Kidney epithelial cell (primary cell): ENCODE data around the gene C20orf204. TPM values are rescaled to one million over a fixed set of nuclear protein-coding genes. Genes with fewer than 3 reads are reported as not detected.

ENCODE experiments used
- DNase-seq: peaks from one replicate; pipeline ENCODE4 v3.0.0-alpha.2; 2010; ENCODE audit warnings: low read depth
- H3K27me3 ChIP-seq: 2 replicates; pipeline ENCODE4 v1.6.0; 2011; ENCODE audit warnings: low read length; ENCODE audit not compliant: control insufficient read depth, insufficient read depth
- H3K36me3 ChIP-seq: 2 replicates; pipeline ENCODE4 v1.5.1; 2011; ENCODE audit warnings: low read length; ENCODE audit not compliant: control insufficient read depth, insufficient read depth
- H3K4me3 ChIP-seq: 2 replicates; pipeline ENCODE4 v1.5.1; 2011; ENCODE audit warnings: low read depth, mild to moderate bottlenecking, control low read depth, low read length
- CTCF ChIP-seq: IDR thresholded peaks from 2 replicates; pipeline ENCODE4 v1.5.1; 2011; ENCODE audit warnings: mild to moderate bottlenecking, moderate library complexity, low read length, control low read depth, inconsistent platforms; ENCODE audit not compliant: insufficient read depth, poor library complexity, severe bottlenecking
- total RNA-seq: library from RNA; depleted of rRNA; stranded (reverse); fragments of >200 nt; gene quantifications from 2 replicates; pipeline ENCODE4 v1.2.3, GENCODE V29; 2015

C20orf204 gene
- total RNA-seq, 1 donor from 2014 or later, result 0.21 TPM

- Histone ChIP-seq H3K27me3 (peaks cover 39% of the 10 kb centered on the region), H3K36me3 (no peaks in the 10 kb centered on the region), H3K4me3 (no peak overlapping the region)
- DNase-seq, result no peak
- TF ChIP-seq CTCF, result no peak
Observed at GRCh38 chr20:64041040-64041780, 5.2 kb downstream of the C20orf204 start.

GRCh38 chr20:64041781-64042053 lies 5.7 kb downstream of the C20orf204 start:
- no peak for DNase-seq
- H3K4me3 ChIP-seq, result no peak overlapping the region
- no peaks in the 10 kb centered on the region for H3K36me3 ChIP-seq
- H3K27me3 ChIP-seq, result peaks cover 44% of the 10 kb centered on the region
- no peak for TF ChIP-seq CTCF

DNA sequence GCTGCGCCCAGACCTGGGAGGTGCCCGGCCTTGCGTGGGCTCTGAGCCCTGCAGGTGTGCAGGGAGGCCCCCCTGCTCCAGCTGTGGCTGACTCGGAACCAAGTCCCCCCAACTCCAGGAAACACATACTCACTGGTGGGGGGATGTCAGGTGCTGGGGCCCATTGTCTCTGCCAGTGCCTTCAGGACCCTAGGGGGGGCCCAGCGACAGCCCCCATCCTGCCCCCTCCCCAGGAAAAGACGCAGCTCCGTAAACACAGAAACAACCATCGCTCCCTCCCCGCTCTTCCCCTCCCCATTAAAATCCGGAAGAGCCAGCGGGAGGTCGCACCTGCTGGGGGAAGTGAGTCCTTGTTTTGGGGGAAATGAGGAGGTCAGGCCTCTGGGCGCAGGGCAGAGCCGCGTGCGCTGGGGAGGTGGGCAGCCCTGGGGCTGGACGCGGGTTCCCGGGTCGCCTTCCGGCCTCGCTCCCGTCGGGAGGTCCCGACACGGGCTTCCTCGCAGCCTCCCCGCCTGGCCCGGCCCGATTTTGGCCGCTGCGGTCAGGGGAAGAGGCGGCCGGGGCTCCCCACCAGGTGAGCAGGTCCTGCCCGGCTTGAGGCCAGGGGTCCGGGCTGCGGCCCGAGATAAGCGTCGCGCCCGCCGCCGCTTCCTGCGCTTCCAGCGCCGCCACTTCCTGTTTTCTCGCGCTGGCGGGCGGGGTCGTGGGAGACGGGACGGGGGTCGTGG lies 6.2 kb downstream of the C20orf204 start:
- Histone ChIP-seq H3K27me3 (peaks cover 46% of the 10 kb centered on the region), H3K4me3 (peak overlapping the region; percentile 45), H3K36me3 (no peaks in the 10 kb centered on the region)
- no peak for DNase-seq
- TF ChIP-seq CTCF, result no peak

DNA sequence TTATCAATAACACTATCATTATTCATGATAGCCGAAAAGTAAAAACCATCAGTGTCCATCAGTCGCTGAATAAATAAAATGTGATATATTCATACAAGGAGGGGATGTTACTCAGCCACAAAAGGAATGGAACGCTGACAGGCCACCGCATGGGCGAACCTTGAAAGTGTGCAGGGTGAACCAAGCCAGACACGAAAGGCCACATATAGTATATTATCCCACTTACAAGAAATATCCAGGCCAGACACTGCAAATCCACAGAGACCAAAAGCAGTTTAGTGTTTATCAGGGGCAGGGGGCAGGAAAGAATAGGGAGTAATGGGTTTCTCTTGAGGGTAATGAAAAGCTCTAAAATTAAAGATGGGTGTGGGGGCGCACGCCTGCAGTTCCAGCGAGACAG lies 7.8 kb downstream of the C20orf204 start:
- peaks cover 49% of the 10 kb centered on the region for H3K27me3 ChIP-seq
- H3K4me3 ChIP-seq, result no peak overlapping the region

GRCh38 chr20:64044484-64045247 lies 8.7 kb downstream of the C20orf204 start:
- Histone ChIP-seq H3K36me3 (no peaks in the 10 kb centered on the region), H3K27me3 (peaks cover 53% of the 10 kb centered on the region), H3K4me3 (no peak overlapping the region)
- DNase-seq, result no peak
- TF ChIP-seq CTCF, result no peak

More for the DNA sequence above, 7.8 kb downstream of the C20orf204 start:
- no peak for DNase-seq
- H3K36me3 ChIP-seq, result no peaks in the 10 kb centered on the region
- TF ChIP-seq CTCF, result no peak
